Measurements from ENCODE around the gene DSCAML1.

- TF ChIP-seq, protein P1, sequence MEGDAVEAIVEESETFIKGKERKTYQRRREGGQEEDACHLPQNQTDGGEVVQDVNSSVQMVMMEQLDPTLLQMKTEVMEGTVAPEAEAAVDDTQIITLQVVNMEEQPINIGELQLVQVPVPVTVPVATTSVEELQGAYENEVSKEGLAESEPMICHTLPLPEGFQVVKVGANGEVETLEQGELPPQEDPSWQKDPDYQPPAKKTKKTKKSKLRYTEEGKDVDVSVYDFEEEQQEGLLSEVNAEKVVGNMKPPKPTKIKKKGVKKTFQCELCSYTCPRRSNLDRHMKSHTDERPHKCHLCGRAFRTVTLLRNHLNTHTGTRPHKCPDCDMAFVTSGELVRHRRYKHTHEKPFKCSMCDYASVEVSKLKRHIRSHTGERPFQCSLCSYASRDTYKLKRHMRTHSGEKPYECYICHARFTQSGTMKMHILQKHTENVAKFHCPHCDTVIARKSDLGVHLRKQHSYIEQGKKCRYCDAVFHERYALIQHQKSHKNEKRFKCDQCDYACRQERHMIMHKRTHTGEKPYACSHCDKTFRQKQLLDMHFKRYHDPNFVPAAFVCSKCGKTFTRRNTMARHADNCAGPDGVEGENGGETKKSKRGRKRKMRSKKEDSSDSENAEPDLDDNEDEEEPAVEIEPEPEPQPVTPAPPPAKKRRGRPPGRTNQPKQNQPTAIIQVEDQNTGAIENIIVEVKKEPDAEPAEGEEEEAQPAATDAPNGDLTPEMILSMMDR (IDR thresholded peaks at IDR 0.05; ENCODE audit: low read depth, low read length): no peak
- no peak for TF ChIP-seq EZH2phosphoT487 (IDR thresholded peaks at IDR 0.05; ENCODE audit: low read depth)
Observed at GRCh38 chr11:117724104-117724503, 72.9 kb downstream of the DSCAML1 start.
